ENCODE measurements around the gene GPAT3. TPM values are rescaled to one million over a fixed set of nuclear protein-coding genes. Genes with fewer than 3 reads are reported as not detected.
"Not testable (repeated sequence)": the region's sequence is repeated elsewhere in the genome, so short reads cannot be mapped to it uniquely, and the experiment has no call there.

Gene GPAT3
- total RNA-seq, 1 donor from 2014 or later, result not detected

DNA sequence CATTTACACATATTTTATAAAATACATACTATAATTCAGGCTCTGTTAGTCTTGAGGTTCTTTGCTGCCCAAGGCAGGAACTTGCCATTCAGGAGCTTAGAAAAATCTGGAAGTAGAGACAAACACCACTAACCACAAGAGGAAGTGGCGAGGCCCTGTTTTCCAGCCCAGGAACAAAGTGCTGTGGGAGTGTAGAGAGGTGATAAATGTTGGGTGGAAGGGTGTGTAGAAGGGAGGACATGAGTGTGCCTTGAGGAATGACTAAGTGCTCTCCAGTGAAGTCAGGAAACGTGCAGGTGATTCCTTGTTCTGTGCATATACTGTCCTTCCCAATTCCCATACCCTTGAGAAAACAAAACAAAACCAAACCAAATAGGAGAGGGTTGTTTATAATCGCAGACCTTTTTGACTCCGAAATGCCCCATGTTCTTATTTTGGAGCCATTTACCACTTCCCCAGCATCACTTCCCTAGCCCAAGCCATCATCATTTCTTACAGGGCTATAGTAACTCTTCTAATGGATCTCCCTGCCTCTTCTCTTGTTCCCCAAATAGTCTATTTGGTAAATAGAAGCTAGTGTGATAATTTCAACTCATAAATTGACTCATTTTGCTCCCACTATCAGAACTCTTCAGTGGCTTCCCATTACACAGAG lies 83.2 kb downstream of the GPAT3 start:
- peaks cover 10% of the 10 kb centered on the region for H3K9me3 Mint-ChIP-seq (ENCODE audit: unreplicated experiment)
- TF ChIP-seq, protein P1, sequence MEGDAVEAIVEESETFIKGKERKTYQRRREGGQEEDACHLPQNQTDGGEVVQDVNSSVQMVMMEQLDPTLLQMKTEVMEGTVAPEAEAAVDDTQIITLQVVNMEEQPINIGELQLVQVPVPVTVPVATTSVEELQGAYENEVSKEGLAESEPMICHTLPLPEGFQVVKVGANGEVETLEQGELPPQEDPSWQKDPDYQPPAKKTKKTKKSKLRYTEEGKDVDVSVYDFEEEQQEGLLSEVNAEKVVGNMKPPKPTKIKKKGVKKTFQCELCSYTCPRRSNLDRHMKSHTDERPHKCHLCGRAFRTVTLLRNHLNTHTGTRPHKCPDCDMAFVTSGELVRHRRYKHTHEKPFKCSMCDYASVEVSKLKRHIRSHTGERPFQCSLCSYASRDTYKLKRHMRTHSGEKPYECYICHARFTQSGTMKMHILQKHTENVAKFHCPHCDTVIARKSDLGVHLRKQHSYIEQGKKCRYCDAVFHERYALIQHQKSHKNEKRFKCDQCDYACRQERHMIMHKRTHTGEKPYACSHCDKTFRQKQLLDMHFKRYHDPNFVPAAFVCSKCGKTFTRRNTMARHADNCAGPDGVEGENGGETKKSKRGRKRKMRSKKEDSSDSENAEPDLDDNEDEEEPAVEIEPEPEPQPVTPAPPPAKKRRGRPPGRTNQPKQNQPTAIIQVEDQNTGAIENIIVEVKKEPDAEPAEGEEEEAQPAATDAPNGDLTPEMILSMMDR (IDR thresholded peaks at IDR 0.05; ENCODE audit: partially characterized antibody, unreplicated experiment), result no peak
- no peak overlapping the region for H3K27ac Mint-ChIP-seq (ENCODE audit: unreplicated experiment)
- no peak for DNase-seq
- H3K27me3 Mint-ChIP-seq (ENCODE audit: unreplicated experiment), result peaks cover 2% of the 10 kb centered on the region
- no peak overlapping the region for H3K4me3 Mint-ChIP-seq (ENCODE audit: unreplicated experiment)
- peaks cover 11% of the 10 kb centered on the region for H3K36me3 Mint-ChIP-seq (ENCODE audit: unreplicated experiment)
- H3K4me1 Mint-ChIP-seq (ENCODE audit: low read depth, unreplicated experiment), result no peaks in the 10 kb centered on the region

GRCh38 chr4:83622127-83622526 lies 86.2 kb downstream of the GPAT3 start:
- H3K36me3 Mint-ChIP-seq (ENCODE audit: unreplicated experiment); H3K9me3 Mint-ChIP-seq (ENCODE audit: unreplicated experiment); H3K4me1 Mint-ChIP-seq (ENCODE audit: low read depth, unreplicated experiment); DNase-seq; H3K4me3 Mint-ChIP-seq (ENCODE audit: unreplicated experiment); H3K27me3 Mint-ChIP-seq (ENCODE audit: unreplicated experiment); H3K27ac Mint-ChIP-seq (ENCODE audit: unreplicated experiment): not testable (repeated sequence)

- H3K27ac Mint-ChIP-seq (ENCODE audit: unreplicated experiment), result no peak overlapping the region
- TF ChIP-seq, protein P1 (IDR thresholded peaks at IDR 0.05; ENCODE audit: partially characterized antibody, unreplicated experiment), result no peak
- no peak for DNase-seq
- peaks cover 8% of the 10 kb centered on the region for H3K9me3 Mint-ChIP-seq (ENCODE audit: unreplicated experiment)
- H3K36me3 Mint-ChIP-seq (ENCODE audit: unreplicated experiment), result peaks cover 8% of the 10 kb centered on the region
- no peak overlapping the region for H3K4me3 Mint-ChIP-seq (ENCODE audit: unreplicated experiment)
- no peaks in the 10 kb centered on the region for H3K27me3 Mint-ChIP-seq (ENCODE audit: unreplicated experiment)
- peaks cover 2% of the 10 kb centered on the region for H3K4me1 Mint-ChIP-seq (ENCODE audit: low read depth, unreplicated experiment)
Observed at GRCh38 chr4:83625821-83626220, 89.9 kb downstream of the GPAT3 start.

DNA sequence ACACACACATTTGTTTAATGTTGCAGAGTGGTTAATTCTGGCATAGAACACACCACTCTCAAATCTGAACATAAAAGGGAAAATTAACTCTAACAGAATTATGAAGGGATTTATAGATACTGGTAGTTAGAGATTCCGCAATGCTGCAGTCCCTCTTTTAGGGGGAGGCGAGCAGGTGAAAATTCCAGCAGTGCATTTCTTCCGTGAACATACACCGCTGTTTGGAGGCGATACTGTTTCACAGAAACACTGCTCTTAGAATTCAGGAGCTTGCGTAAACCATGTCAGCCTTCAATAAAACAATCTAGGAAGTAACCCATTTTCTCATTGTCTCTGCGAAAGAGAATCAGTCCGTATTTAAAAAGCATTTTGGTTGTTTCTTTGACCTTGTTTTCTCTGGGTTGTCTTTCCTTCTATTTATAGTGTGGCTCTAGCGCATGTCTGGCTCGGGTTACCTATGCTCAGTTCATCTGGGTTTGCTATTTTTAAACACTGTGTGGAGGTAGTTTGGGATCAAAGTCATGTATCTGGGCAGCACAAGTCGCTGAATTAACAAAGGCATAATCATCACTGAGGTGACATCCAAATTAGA lies 90.4 kb downstream of the GPAT3 start:
- H3K36me3 Mint-ChIP-seq (ENCODE audit: unreplicated experiment), result peaks cover 8% of the 10 kb centered on the region
- H3K27me3 Mint-ChIP-seq (ENCODE audit: unreplicated experiment), result no peaks in the 10 kb centered on the region
- no peak for DNase-seq
- no peak overlapping the region for H3K27ac Mint-ChIP-seq (ENCODE audit: unreplicated experiment)
- H3K4me1 Mint-ChIP-seq (ENCODE audit: low read depth, unreplicated experiment), result peaks cover 5% of the 10 kb centered on the region
- no peak overlapping the region for H3K4me3 Mint-ChIP-seq (ENCODE audit: unreplicated experiment)
- TF ChIP-seq, protein P1 (IDR thresholded peaks at IDR 0.05; ENCODE audit: partially characterized antibody, unreplicated experiment), result no peak
- peaks cover 6% of the 10 kb centered on the region for H3K9me3 Mint-ChIP-seq (ENCODE audit: unreplicated experiment)

DNA sequence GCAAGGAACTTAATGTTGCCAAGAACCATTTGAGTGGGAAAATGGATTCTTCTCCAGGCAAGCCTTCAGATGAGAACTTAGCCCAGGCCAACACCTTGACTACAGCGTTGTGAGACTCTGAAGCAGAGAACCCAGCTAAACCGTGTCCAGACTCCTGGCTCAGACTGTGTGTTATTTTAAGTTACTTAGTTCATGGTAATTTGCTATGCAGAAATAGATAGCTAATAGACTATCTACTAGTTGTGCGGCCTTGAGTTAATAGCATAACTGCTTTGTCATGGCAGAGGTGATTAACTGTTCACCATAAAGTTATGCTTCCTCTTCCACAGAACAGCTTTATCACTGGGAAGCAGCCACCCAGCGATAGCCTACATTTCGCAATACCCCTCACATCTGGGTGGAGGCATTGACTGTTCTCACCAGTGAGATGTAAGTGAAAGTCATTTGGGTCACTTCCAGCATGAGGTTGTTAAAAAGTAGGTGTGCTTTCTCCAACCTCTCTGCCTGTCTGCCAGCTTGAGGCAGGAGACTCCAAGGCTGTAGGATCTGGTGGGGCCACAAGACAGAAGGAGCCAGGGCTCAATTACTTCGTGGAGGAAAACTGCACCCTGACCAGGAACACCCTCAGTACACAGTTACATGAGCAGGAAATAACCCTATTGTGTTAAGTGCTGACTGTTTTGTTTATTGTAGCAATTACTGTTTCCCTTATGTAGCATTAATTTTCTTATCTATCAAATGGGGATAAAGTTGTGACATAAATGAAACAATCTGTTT lies 94.2 kb downstream of the GPAT3 start:
- H3K27ac Mint-ChIP-seq (ENCODE audit: unreplicated experiment), result no peak overlapping the region
- TF ChIP-seq, protein P1 (IDR thresholded peaks at IDR 0.05; ENCODE audit: partially characterized antibody, unreplicated experiment), result no peak
- no peaks in the 10 kb centered on the region for H3K36me3 Mint-ChIP-seq (ENCODE audit: unreplicated experiment)

More for the DNA sequence above, 94.2 kb downstream of the GPAT3 start:
- no peaks in the 10 kb centered on the region for H3K27me3 Mint-ChIP-seq (ENCODE audit: unreplicated experiment)
- DNase-seq, result no peak
- H3K9me3 Mint-ChIP-seq (ENCODE audit: unreplicated experiment), result peaks cover 4% of the 10 kb centered on the region
- H3K4me1 Mint-ChIP-seq (ENCODE audit: low read depth, unreplicated experiment), result peaks cover 11% of the 10 kb centered on the region
- H3K4me3 Mint-ChIP-seq (ENCODE audit: unreplicated experiment), result no peak overlapping the region
